GM12801 (cell line): ENCODE data around the gene IL17RD.

Experiments used
- CTCF ChIP-seq: IDR thresholded peaks from one replicate; pipeline ENCODE4 v1.5.1; 2011; ENCODE audit warnings: control low read depth; ENCODE audit not compliant: insufficient read length; ENCODE audit errors: extremely low read depth

IL17RD gene

DNA sequence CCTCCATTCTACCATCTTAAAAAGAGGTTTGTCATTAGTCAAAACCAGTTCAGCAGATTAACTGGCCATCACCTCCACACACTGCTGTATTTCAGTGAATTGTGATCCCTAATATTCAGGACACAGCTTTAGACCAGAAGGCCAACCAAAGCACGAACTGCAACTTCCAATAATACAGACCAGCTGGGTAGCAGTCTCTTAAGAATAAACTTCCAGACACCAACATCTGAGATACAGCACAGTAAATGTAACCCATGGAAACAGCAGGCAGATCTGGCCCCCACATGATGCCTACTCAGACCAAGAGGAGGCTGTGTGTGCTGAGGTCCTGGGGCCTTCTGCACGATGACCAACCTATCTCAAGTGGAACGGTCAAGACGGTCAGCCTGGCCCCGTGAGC lies 69.8 kb downstream of the IL17RD start:
- TF ChIP-seq CTCF, result no peak

DNA sequence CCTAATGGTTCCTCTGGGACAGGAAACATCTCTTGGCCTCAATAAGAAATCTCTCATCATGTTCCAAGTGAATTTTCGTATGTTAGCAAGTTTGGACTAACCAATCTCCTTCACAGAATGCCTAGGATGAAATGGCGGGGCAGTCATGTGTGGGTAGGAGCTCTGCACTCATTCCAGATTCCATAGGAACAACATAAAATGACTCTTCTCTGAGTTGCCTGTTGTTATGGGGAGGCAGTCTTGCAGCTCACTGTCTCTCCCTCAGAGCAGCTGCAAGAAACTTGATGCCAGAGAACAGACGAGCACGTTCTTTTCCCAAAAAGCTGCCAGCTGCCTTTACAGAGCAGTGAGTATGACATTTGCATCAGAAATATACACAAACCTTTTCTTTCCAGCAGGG lies 70.6 kb downstream of the IL17RD start:
- no peak for TF ChIP-seq CTCF

GRCh38 chr3:57093971-57094535 lies 71.1 kb downstream of the IL17RD start:
- TF ChIP-seq CTCF, result no peak

DNA sequence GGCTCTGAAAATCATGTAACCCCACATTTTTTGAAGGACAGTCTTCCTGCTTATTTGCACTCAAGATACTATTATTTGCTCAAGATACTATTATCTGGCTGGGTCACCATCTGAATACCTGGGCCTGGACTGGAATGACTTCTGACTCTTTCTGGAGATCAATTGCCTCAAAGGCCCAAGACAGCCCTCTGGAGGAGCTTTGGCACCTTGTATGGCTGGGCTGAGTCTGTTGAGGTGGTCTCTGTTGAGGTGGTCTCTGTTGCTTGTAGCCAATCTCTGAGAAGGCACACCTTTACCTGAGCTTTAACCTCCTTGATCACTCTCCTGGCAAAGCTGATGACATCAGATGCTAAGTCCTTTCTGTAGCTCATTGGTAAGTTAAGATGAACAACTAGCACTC lies 71.7 kb downstream of the IL17RD start:
- no peak for TF ChIP-seq CTCF

DNA sequence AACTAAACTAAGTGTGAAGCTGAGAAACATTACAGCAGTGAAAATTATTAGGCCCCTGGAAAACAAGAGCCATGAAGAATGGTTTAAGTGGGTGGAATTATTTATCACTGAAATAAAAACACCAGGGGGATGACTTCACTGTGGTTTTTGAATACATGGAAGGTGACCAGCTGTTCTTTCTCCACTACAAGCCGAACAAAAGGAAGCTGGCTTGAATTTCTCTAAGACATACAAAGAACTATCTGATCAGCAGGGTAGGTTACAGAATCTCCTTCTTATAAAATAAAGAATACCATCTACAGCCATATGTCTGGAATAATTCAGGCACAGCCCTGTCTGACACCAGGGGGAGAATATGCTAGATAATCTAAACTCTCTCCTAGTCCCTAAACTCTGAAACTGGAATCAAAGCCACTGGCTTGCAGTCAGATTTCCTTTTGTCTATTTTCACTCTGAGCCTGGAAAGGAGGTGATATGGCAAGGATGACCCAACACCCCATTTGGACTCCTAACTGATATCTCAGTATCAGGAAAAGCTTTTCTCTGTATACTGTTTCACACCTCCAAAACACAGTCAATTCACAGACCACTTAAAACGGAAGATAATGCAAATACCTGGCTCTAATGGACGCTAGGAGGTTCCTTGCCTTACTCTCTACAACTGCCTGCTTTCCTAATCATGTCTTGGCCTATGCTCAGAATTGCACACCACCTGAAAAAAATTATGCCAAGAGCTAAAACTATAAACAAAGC lies 73.5 kb downstream of the IL17RD start:
- no peak for TF ChIP-seq CTCF

DNA sequence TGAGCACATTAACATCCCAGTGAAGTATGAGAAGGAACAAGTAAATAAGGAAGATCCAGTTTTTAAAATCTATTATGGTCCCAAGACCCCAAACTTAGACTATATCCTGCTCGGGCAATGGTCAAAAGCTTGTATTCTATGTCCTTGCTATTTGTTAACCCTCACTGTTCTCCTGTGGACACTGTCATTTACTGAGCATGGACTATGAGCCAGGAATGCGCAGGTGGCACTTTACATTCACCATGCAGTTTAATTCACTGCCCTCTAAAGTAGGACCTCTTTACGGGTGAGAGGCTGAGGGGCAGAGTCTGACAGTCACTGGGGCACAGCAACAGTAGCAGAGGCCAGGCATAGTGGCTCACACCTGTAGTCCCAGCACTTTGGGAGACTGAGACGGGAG lies 76.1 kb downstream of the IL17RD start:
- no peak for TF ChIP-seq CTCF

DNA sequence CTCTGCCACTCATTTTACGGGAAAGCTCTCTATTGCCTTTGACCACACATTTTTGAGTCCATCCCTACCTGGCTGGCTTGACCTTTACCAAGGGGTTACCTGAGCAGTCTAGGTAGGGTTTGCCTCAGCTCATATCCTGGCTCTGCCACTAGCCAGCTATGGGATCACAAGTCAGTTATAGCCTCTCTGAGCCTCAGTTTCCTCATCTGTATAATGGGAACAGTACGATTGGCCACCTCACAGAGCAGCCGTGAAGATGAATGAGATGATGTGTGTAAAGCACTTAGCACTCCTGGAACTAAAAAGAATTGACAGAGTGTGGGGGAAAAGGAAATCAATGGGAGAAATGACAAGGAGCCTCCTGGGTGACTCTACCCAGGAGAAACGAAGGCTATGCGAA lies 76.7 kb downstream of the IL17RD start:
- TF ChIP-seq CTCF, result no peak
